T-helper 22 cell (primary cell): ENCODE measurements around the gene PCGF1.

Experiments
- DNase-seq: peaks from one replicate; pipeline ENCODE4 v3.0.0-alpha.2; 2020; ENCODE audit warnings: low read depth

The PCGF1 gene

GRCh38 chr2:74536166-74536950 lies 28.9 kb upstream of the PCGF1 start:
- no peak for DNase-seq

GRCh38 chr2:74535440-74535965 lies 28.0 kb upstream of the PCGF1 start:
- no peak for DNase-seq

- DNase-seq = no peak
These were observed 26.9 kb upstream of the PCGF1 start for GRCh38 chr2:74534411-74534810.

- DNase-seq = no peak
These were observed 26.0 kb upstream of the PCGF1 start for GRCh38 chr2:74533464-74533863.

DNA sequence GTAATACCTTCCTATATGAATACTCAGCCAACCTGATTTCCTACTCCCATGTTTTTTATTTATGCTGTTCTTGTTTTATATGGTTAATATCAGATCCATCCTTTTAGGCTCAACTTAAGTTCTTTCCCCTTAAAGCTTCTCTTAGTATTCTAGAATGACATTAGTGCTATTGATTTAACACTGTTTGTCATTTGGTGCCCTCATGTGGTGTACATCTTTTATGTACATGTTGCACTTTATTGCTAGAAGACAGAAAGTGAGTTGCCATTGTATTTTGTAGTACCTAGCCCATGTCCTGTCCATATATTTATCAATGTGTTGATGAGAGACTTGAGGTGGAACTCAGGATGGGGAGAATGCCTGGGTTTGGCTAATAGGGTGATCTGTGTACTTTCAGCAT lies 24.7 kb upstream of the PCGF1 start:
- DNase-seq = no peak

DNA sequence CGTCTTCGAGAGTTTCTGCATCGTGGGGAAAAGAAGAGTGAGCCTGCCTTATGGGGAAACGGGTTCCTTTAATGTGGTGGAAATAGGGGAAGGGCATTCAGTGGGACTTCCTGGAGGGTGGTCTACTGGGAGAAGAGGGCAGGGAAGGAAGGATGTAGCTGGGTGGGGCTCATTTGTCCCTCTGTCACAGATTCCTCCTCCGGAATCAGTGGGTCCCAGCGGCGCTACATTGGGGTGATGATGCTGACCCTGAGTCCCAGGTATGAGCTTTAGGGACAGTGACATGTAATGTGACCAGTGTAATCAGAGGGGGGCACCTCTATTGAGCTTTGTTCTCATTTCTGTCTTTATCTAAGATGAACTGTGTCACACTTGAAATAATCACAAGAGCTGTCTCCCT lies 24.2 kb upstream of the PCGF1 start:
- no peak for DNase-seq

DNA sequence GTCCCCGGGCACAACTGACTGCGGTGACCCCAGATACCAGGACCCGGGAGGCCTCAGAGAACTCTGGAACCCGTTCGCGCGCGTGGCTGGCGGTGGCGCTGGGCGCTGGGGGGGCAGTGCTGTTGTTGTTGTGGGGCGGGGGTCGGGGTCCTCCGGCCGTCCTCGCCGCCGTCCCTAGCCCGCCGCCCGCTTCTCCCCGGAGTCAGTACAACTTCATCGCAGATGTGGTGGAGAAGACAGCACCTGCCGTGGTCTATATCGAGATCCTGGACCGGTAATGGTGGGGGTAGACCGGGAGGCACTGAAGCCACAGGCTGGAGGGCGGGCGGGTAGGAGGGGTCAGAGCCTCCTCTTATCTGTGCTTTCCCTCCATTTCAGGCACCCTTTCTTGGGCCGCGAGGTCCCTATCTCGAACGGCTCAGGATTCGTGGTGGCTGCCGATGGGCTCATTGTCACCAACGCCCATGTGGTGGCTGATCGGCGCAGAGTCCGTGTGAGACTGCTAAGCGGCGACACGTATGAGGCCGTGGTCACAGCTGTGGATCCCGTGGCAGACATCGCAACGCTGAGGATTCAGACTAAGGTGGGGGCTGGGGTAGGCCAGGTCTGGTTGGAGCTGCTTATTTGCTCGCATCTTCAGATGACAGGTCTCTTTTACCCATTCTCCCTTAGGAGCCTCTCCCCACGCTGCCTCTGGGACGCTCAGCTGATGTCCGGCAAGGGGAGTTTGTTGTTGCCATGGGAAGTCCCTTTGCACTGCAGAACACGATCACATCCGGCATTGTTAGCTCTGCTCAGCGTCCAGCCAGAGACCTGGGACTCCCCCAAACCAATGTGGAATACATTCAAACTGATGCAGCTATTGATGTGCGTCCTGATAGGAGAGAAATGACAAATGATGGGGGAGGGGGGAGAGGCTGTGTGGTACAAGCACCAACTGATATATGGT lies 23.0 kb upstream of the PCGF1 start:
- DNase-seq = no peak

DNA sequence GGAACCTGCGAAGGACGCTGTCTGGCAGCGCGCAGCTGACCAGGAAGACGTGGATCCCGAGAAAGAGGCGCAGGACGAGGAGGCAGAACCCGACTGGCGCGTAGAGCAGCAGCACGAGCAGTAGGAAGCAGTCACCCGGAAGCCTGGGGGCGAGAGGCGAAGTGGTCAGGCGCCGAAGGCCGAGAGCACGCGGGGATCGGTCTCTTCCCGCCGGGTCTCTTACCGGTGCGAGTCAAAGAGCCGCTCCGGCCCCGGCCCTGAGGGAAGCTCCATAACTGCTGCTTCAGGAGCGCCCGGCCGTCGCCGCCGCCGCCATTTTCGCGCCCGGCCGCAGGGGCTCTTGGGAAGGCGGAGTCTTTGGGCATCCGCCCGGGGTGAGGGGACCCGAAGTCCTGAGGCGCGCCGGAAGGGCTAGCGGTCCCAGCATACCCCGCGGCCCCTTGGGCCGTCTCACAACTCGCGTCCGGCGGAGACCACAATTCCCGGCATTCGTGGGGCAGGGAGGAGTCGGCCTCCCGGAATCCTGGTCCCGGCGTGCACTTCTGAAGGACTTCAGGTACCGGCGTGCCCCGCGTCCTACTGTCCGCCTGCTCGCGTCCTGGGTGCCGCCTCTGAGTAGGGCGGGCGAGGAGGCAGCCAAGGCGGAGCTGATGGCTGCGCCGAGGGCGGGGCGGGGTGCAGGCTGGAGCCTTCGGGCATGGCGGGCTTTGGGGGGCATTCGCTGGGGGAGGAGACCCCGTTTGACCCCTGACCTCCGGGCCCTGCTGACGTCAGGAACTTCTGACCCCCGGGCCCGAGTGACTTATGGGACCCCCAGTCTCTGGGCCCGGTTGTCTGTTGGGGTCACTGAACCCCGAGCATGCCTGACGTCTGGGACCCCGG lies 22.1 kb upstream of the PCGF1 start, which contains the start of the genes AUP1 and HTRA2:
Gene AUP1, minus strand, starts transcription at position 350 of the 882 bp plus-strand sequence. Its CDS starts 77 bp downstream, at position 273.
Gene HTRA2, plus strand, starts transcription at position 577 of the 882 bp plus-strand sequence. Its CDS starts 74 bp downstream, at position 651.
- DNase-seq = peak; percentile 79

GRCh38 chr2:74528600-74529356 lies 21.3 kb upstream of the PCGF1 start:
- no peak for DNase-seq

- no peak for DNase-seq
These were observed 20.2 kb upstream of the PCGF1 start for GRCh38 chr2:74527741-74528140.

DNA sequence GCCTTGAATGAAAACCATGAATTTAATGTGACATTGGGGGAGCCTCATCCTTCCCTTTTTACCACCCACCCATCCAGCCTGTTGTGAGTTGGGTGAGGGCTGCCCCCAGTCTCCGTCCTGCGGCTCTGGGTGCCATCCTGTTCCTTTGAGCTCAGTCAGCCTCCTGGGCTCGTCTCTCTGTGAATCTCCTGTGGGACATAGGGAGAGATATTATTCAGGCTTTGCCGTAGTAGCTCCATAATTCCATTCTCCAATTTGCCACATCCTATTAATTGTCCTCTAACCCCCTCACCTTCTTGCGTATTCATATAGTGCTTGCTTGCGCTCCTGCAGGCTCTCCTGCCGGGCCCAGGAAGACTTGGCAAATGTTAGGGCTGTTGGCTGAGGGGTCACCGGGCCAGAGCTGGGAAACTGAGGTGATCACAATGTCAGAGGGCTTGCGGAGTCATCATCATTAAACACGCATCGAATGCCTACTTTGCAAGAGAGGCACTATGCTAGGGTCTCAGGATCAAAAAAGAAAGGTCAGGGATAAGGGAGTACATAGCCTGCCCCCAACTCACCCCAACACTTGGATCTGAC lies 19.2 kb upstream of the PCGF1 start:
- no peak for DNase-seq

DNA sequence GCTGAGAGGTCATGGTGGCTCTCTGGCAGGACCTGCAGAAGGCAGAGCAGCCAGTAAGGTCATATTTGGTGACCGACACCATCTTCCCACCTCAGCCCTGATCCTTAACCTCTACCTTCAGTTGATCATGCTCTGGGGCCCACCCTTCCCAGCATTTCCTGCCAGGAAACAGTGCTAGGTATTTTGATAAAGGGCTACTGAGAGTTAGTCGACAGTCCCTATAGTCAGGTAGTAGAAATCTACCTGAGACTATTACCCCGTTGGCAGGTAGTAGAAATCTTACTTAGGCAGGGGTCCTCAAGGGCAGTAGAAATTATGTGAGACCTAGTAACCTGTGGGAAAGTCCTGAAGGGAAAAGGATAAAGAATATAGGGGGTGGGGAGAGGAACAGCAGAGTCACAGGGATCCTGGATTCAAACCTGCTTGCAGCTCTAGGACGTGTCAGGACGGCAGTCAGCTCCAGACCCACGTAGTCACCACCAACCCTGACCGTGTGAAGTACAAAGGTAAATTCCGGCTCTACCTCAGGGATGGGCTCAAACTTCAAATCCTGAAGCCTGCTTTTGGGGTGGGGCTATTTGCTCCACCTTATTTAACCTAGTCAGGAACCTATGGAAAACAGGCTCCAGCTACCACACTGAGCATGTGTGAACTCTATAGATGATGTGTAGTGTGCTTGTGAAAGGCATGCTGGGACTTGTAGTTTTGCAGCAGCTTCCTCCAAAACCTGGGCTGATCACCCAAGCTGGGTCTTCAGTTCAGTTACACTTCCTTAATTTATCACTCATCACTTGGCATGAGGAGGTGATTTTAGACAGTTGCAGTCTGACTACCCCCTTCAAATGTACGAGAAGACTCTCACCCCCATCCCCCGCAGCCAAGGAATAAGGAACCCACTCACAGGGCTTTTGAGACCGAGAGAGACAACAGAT lies 18.5 kb upstream of the PCGF1 start, which contains the start of gene DQX1:
Gene DQX1, minus strand, starts transcription at position 515 of the 932 bp plus-strand sequence. Its CDS starts 502 bp downstream, at position 13.
- no peak for DNase-seq

- no peak for DNase-seq
These were observed 17.6 kb upstream of the PCGF1 start for GRCh38 chr2:74524955-74525716.

DNA sequence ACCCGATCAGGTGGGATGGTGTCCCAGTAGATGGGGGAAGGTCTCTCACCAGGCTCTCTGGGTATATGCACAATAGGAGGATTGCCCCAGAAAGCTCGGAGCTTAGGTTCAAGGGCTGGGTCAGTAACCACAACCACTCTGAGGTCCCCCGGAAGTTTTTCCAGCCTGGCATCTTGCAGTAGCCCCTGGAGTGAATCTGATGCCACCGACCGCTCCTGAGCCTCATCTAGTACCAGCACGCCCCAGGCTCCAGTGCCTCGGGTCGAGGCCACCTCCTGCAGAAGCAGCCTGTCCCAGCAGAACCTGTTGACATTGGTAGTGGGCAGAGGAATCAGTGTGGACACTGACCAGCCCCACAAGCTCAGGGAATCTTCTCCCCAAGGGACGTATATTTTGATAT lies 16.5 kb upstream of the PCGF1 start:
- DNase-seq = no peak

- DNase-seq = no peak
These were observed 15.0 kb upstream of the PCGF1 start for GRCh38 chr2:74522516-74522915.

DNA sequence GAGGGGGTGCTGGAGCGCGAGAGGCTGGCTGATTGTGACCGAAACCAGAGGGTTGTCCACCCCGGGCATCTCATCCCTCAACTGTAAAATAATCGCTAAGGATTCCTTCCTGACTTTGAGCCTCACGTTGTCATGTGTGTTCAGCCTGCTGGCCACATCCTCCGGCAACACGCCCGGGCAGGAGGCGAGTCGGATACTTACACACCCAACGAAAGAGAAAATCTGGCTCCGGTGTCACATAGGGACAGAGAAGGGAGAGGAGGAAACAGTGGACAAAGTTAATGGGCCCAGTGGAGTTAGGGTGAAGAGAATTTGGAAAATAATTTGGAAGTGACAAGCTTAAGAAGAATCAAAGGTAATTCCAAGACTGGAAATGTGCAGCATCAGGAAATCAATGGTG lies 9.2 kb upstream of the PCGF1 start:
- no peak for DNase-seq

- peak; percentile 57 for DNase-seq
These were observed 8.6 kb upstream of the PCGF1 start for GRCh38 chr2:74515981-74516633.
